HG03342 (cell line): Measurements from ENCODE around the gene F13A1.

Experiments used
- ATAC-seq: cut with Tn5 transposase; IDR thresholded peaks from one replicate; pipeline ENCODE4 v1.9.1; 2021; ENCODE audit warnings: mild to moderate bottlenecking, moderate library complexity; ENCODE audit not compliant: unreplicated experiment

The F13A1 gene

GRCh38 chr6:6196762-6197161, 123.7 kb downstream of the F13A1 start:
- no peak for ATAC-seq

DNA sequence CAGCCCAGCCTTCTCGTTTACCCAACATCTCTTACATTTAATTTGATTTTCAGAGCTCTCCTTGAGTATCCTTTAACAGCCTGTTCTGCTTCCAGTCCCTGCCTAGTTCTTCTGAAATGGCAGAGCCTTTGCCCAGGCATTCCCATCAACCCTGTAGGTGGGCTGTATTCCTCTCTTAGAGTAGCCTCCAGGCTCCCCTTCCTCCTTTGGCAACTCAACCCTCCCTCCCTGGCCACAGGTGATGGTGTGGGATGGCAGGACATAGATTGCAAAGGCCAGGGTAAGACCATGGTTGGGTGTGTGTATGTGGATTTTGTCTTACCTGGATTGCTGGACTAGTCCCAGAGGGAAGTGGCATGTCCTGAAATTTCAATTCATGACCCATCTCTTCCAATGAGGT, 125.4 kb downstream of the F13A1 start:
- no peak for ATAC-seq

GRCh38 chr6:6193221-6193745, 127.2 kb downstream of the F13A1 start:
- no peak for ATAC-seq

DNA sequence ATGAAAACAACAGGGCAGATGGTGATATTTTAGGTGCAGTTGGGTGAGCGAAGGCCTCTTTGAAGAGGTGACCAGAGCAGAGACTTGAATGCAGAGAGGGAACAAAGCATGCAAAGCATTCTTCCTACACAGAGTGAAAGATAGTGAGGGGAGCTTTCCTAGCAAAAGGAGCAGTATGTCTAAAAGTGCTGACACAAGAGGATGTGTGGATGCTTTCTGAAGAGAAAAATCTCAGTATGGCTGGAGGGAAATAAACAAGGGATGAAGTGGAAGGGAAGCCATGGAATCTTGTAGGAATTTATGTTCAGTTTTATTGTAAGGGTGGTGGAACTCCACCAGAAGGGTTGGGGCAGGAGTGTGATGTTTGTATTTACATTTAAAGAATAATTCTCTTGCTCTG, 128.6 kb downstream of the F13A1 start:
- ATAC-seq: no peak

DNA sequence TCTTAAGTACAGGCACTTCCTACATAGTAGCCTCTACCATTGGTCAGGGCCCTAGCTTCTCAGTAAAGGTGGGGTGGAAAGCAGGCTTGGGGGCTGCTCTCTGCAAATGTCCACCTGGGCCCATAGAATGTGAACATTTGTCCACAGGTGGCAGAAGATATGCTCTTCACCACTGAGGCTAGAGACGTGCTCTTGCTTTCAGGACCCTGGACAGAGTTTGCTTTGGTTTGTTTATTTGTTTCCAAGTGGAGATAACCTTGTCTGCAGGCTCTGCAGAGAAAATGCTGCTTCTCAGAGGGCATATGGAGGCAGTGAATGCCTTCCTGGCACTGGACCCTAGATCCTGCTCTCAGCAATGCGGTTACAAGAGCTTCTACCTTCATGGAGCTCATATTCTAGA, 129.0 kb downstream of the F13A1 start:
- ATAC-seq: no peak

DNA sequence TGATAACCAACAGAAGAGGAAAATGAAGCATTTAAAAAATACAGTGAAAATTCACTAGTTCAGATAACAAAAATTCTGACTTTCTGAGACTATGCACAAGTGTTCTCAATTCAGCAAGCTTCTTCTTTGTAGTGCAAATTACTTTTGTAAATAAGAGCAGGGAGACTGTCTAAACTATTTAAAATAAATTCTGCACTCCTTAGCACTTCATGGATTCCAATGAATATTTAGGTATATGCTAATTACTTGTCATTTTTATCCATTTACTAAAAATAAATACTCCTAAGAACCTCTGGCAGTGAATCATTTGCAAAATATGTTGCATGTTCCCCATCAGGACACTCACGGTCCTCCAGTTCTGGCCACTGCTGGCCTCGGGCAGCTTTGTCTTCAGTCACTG, 139.8 kb downstream of the F13A1 start:
- ATAC-seq: no peak

DNA sequence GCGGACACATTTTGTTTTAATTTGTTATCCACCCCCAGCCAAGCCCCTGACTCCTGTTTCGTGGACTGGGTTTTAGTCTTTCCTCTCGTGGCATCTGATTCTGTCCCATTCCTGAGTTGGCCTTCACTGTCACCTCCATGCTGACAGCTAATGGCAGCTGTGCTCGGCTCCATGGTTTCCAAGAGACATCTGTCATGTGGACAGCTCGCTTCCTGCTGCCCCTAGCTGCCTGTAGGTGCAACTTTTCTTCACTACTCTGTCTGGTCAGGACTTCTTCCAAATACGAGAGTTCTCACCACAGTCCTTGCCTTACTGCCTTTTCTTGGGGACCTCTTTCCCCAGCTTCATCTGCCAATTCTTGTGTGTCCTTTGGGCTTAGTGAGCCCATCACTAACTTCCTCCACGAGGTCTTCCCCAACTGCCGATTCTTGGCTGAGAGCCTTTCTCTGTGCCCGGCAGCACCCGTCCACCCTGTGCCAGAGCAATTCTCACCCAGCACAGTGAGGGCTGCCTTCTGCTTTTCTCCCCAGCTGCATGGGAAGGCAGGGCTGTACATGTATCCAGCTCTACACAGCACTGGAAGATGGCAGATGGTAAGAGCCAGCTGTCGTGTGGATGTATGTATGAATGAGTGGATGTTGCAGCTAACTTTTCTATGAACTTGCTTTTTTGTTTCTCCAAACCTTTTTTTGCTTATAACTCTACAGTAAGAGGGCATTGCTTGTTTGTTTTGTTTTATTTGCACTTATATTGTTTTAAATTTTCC, 140.4 kb downstream of the F13A1 start:
- ATAC-seq: no peak

DNA sequence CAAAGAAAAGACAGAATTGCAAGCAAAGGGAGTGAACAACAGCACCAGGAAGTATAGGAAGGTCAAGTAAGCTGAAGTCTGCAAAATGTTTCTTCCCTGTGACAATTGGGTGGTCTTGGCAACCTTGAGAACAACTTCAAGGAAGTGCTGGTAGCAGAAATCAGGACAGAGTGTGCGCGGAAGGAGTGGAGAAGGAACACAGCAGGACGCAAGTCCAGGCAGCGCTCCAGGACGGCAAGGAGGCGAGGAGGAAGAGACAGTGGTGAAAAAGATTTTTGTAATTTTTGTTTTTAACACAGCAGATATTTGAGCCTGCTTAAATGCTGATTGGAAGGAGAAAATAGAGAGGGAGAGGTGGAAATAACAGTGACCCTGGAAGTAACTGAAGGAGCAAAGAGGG, 141.7 kb downstream of the F13A1 start:
- ATAC-seq: no peak

- no peak for ATAC-seq
These were observed 142.7 kb downstream of the F13A1 start for GRCh38 chr6:6177754-6178153.

DNA sequence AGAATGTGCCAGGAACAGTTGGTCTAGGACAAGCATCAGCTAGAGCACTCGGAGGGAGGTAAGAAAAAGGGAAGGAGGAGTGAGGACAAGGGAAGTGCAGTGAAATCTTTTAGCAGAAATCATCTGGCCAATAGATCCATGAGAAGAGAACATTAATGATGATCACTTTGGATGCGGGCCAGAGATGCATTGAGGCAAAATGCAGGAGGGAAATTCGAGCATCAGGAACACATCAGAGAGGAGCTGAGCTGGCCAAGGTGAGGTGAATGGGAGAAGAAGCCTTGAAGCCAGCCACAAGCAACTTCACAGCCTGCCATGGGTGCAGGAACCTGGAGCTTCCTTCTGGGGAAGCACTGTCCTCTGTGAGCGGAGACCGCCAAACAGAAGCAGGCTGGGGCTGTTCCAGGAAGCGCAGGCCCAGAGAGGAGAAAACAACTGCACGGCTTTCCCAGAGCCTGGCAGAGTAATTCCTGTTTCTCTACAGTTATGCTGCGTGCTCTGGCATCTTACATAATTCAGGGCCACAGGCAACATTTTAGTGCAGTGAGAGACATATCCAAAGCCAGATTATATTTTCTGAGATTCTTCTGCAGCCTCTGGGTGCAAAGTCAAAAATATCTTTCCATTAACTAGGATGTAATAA, 143.8 kb downstream of the F13A1 start:
- no peak for ATAC-seq

- no peak for ATAC-seq
These were observed 144.3 kb downstream of the F13A1 start for GRCh38 chr6:6176127-6176526.

GRCh38 chr6:6169141-6169540, 151.3 kb downstream of the F13A1 start:
- no peak for ATAC-seq

GRCh38 chr6:6166064-6166463, 154.4 kb downstream of the F13A1 start:
- ATAC-seq: no peak

- no peak for ATAC-seq
These were observed 156.1 kb downstream of the F13A1 start for GRCh38 chr6:6164367-6164766.

- ATAC-seq: no peak
These were observed 166.1 kb downstream of the F13A1 start for GRCh38 chr6:6154335-6154734.

GRCh38 chr6:6152060-6152459, 168.4 kb downstream of the F13A1 start:
- ATAC-seq: no peak

- ATAC-seq: no peak
These were observed 172.2 kb downstream of the F13A1 start for GRCh38 chr6:6148192-6148815.

GRCh38 chr6:6131492-6132109, 188.9 kb downstream of the F13A1 start:
- no peak for ATAC-seq

DNA sequence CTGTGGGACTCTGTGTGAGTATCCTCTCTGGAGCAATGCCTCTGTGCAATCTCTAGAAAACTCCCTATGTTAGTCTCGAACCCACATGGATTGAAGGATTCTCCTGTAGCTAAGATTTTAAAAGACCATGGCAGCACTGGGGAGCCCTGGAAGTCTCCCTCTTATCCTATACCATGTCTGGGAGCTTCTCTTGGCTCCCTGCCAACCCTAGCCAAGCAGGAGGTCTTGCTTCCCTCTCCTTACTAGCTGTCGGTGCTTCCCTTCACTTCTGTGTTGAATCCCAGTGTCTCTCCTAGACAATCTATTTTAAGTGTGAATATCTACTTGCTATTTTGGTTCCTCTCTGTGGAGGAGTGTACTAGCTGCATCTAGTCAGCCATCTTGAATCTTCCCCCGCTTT, 195.0 kb downstream of the F13A1 start:
- no peak for ATAC-seq

DNA sequence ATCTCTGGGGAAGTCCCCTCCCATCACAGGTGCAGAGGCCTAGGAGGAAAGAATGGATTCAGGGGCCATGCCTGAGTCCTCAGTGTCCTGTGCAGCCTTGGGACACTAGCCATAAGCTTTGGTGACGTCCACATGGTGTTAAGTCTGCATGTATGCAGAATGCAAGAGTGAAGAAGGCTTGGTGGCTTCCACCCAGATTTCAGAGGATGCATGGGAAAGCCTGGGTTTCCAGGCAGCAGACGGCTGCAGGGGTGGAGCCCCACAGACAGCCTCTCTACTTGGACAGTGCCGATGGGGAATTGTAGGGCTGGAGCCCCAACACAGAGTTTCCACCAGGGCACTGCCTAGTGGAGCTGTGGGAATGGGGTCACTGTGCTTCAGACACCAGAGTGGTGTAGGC, 196.7 kb downstream of the F13A1 start:
- no peak for ATAC-seq

- ATAC-seq: no peak
These were observed 198.5 kb downstream of the F13A1 start for GRCh38 chr6:6121943-6122342.
